Bronchial epithelial cell (primary cell): Measurements from ENCODE around the gene TTLL11. TPM values are rescaled to one million over a fixed set of nuclear protein-coding genes. Genes with fewer than 3 reads are reported as not detected.

Experiments used
- DNase-seq: peaks from one replicate; pipeline ENCODE4 v3.0.0-alpha.2; 2010; ENCODE audit warnings: low read depth
- FAIRE-seq: peaks from 2 replicates; lab custom pipeline; 2011; peaks lifted over from hg19 to GRCh38; lab: Jason Lieb, UNC
- H3K27me3 ChIP-seq: 2 replicates; pipeline ENCODE4 v1.5.1; 2011; ENCODE audit warnings: low read length; ENCODE audit not compliant: control insufficient read depth, insufficient read depth
- H3K36me3 ChIP-seq: 2 replicates; pipeline ENCODE4 v1.5.1; 2011; ENCODE audit warnings: low read length; ENCODE audit not compliant: control insufficient read depth, insufficient read depth
- H3K4me3 ChIP-seq: 2 replicates; pipeline ENCODE4 v1.5.1; 2011; ENCODE audit warnings: mild to moderate bottlenecking, low read depth, low read length, control low read depth
- total RNA-seq: library from RNA; depleted of rRNA; stranded (reverse); fragments of >200 nt; gene quantifications from 2 replicates; pipeline ENCODE4 v1.2.1, GENCODE V29; 2014
- TF ChIP-seq, protein P1 (sequence below): IDR thresholded peaks from 2 replicates; pipeline ENCODE4 v1.5.1; 2011; ENCODE audit warnings: mild to moderate bottlenecking, moderate library complexity, low read length, control low read depth, inconsistent platforms; ENCODE audit not compliant: insufficient read depth, severe bottlenecking

The TTLL11 gene
- total RNA-seq, 1 donor from 2014 or later, result 1.8 TPM

- Histone ChIP-seq H3K27me3 (no peaks in the 10 kb centered on the region), H3K36me3 (no peaks in the 10 kb centered on the region), H3K4me3 (no peak overlapping the region)
- no peak for DNase-seq
- FAIRE-seq, result no peak
- TF ChIP-seq, protein P1, sequence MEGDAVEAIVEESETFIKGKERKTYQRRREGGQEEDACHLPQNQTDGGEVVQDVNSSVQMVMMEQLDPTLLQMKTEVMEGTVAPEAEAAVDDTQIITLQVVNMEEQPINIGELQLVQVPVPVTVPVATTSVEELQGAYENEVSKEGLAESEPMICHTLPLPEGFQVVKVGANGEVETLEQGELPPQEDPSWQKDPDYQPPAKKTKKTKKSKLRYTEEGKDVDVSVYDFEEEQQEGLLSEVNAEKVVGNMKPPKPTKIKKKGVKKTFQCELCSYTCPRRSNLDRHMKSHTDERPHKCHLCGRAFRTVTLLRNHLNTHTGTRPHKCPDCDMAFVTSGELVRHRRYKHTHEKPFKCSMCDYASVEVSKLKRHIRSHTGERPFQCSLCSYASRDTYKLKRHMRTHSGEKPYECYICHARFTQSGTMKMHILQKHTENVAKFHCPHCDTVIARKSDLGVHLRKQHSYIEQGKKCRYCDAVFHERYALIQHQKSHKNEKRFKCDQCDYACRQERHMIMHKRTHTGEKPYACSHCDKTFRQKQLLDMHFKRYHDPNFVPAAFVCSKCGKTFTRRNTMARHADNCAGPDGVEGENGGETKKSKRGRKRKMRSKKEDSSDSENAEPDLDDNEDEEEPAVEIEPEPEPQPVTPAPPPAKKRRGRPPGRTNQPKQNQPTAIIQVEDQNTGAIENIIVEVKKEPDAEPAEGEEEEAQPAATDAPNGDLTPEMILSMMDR, result no peak
Observed at GRCh38 chr9:121811751-121812150, 281.4 kb downstream of the TTLL11 start.

GRCh38 chr9:121811140-121811539 is 282.0 kb downstream of the TTLL11 start:
- Histone ChIP-seq H3K36me3 (no peaks in the 10 kb centered on the region), H3K4me3 (no peak overlapping the region), H3K27me3 (no peaks in the 10 kb centered on the region)
- no peak for DNase-seq
- no peak for FAIRE-seq
- TF ChIP-seq, protein P1, result no peak

DNA sequence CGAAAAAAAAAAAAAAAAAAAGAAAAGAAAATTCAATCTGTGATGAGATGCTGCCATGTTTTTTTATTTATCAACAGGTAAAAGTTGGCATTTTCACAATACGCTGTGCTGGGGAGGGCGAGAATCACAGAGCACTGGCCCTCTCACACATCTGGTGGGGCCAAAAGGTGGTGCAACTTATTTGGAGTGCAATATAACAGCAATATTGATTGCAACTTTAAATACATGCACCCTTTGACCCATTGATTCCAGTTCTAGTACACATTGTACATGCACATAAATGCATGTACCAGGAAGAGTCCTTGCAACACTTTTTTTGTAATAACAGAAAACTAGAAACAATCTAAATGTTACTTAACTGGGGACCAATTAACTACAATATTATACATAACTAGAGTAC is 282.6 kb downstream of the TTLL11 start:
- TF ChIP-seq, protein P1, result no peak
- no peaks in the 10 kb centered on the region for H3K36me3 ChIP-seq
- no peak overlapping the region for H3K4me3 ChIP-seq
- H3K27me3 ChIP-seq, result no peaks in the 10 kb centered on the region
- FAIRE-seq, result no peak
- DNase-seq, result no peak

DNA sequence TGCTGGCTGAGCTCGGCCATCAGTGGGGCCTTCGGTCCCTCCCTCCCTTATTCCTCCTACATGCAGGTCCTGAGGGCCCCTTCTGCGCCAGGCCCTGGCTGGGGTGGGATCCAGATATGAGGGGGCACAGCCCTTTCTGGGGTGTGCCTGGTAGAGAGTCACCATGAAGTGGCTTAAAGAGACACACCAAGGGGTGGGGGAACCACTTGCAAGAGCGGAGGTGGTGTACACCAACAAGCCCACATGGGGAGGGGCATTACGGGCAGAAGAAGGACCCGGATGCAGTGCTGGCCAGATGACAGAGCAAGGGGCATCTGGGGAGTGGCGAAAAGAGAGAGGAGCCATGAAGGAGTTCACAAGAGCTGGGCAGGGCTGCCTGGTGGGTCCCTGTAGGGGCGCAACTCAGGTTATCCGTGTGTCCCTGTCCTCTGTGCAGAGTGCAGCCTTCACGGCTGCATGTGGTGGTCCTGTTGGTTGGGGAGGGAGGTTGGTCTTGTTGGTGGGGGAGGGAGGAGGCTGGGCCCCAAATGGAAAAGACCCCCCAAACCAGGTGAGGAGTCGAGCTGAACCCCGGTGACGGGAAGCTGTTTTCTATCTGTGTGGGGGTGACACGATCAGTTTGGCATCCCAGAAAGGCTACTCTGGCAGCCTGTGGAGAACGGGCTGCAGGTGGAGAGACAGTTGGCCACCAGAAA is 283.6 kb downstream of the TTLL11 start:
- FAIRE-seq (no peak), DNase-seq (no peak)
- H3K4me3 ChIP-seq, result no peak overlapping the region
- no peaks in the 10 kb centered on the region for H3K36me3 ChIP-seq
- TF ChIP-seq, protein P1, result no peak
- H3K27me3 ChIP-seq, result no peaks in the 10 kb centered on the region

GRCh38 chr9:121808781-121809180 is 284.3 kb downstream of the TTLL11 start:
- Histone ChIP-seq H3K27me3 (no peaks in the 10 kb centered on the region), H3K36me3 (no peaks in the 10 kb centered on the region), H3K4me3 (no peak overlapping the region)
- TF ChIP-seq, protein P1, result no peak
- FAIRE-seq, result no peak
- DNase-seq, result no peak

- Histone ChIP-seq H3K4me3 (no peak overlapping the region), H3K27me3 (peaks cover 1% of the 10 kb centered on the region), H3K36me3 (no peaks in the 10 kb centered on the region)
- FAIRE-seq (no peak), DNase-seq (no peak)
- TF ChIP-seq, protein P1, result no peak
Observed at GRCh38 chr9:121807823-121808278, 285.3 kb downstream of the TTLL11 start.
